Fibroblast of skin of scalp (primary cell): ENCODE measurements around the gene MICAL3. TPM values are rescaled to one million over a fixed set of nuclear protein-coding genes. Genes with fewer than 3 reads are reported as not detected.
"Not testable (repeated sequence)": the region's sequence is repeated elsewhere in the genome, so short reads cannot be mapped to it uniquely, and the experiment has no call there.

ENCODE experiments used
- DNase-seq: peaks from one replicate; pipeline ENCODE4 v3.0.0-alpha.2; 2013
- polyA plus RNA-seq, 2 experiments: library from polyadenylated mRNA; unstranded; fragments of 120-200 nt; gene quantifications; one replicate each; pipeline ENCODE4 v1.2.1, GENCODE V29; 2013; ENCODE audit not compliant: insufficient read length in 2 of 2

Gene MICAL3
- polyA plus RNA-seq (2013, experiment 1 of 2; ENCODE audit: insufficient read length) = 37.3 TPM
- polyA plus RNA-seq (2013, experiment 2 of 2; ENCODE audit: insufficient read length) = 36.2 TPM

- DNase-seq = peak; percentile 73
These were observed at the start of gene MICAL3 for GRCh38 chr22:18024276-18024939. Gene MICAL3 (minus strand): TSS chr22:18024561. CDS start chr22:17906812, 117,749 bp downstream.

- DNase-seq = not testable (repeated sequence)
These were observed 49.6 kb upstream of the MICAL3 start for GRCh38 chr22:18073927-18074326.

- DNase-seq = no peak
These were observed 49.1 kb upstream of the MICAL3 start for GRCh38 chr22:18073467-18073866.

GRCh38 chr22:18071968-18072310 is 47.6 kb upstream of the MICAL3 start:
- DNase-seq = no peak

- DNase-seq = not testable (repeated sequence)
These were observed 47.1 kb upstream of the MICAL3 start for GRCh38 chr22:18071307-18071967.

GRCh38 chr22:18070556-18071306 is 46.4 kb upstream of the MICAL3 start:
- DNase-seq = no peak

- DNase-seq = no peak
These were observed 45.7 kb upstream of the MICAL3 start for GRCh38 chr22:18070041-18070440.

- peak; percentile 10 for DNase-seq
These were observed 44.7 kb upstream of the MICAL3 start for GRCh38 chr22:18069041-18069440.

GRCh38 chr22:18068381-18068988 is 44.1 kb upstream of the MICAL3 start:
- DNase-seq = peak; percentile 97

GRCh38 chr22:18067548-18068341 is 43.4 kb upstream of the MICAL3 start:
- peak; percentile 42 for DNase-seq

- no peak for DNase-seq
These were observed 42.8 kb upstream of the MICAL3 start for GRCh38 chr22:18067121-18067520.

- DNase-seq = no peak
These were observed 42.0 kb upstream of the MICAL3 start for GRCh38 chr22:18066181-18066859.

- DNase-seq = no peak
These were observed 40.9 kb upstream of the MICAL3 start for GRCh38 chr22:18065256-18065655.

- DNase-seq = no peak
These were observed 40.3 kb upstream of the MICAL3 start for GRCh38 chr22:18064636-18065035.

GRCh38 chr22:18063715-18064114 is 39.4 kb upstream of the MICAL3 start:
- not testable (repeated sequence) for DNase-seq

- DNase-seq = peak; percentile 73
These were observed 38.9 kb upstream of the MICAL3 start for GRCh38 chr22:18063306-18063705.

GRCh38 chr22:18062421-18062820 is 38.1 kb upstream of the MICAL3 start:
- no peak for DNase-seq

GRCh38 chr22:18060646-18061620 is 36.6 kb upstream of the MICAL3 start:
- DNase-seq = peak; percentile 77

- no peak for DNase-seq
These were observed 35.6 kb upstream of the MICAL3 start for GRCh38 chr22:18059991-18060390.

- no peak for DNase-seq
These were observed 35.1 kb upstream of the MICAL3 start for GRCh38 chr22:18059473-18059872.
